ENCODE data around the gene MAP6. TPM values are rescaled to one million over a fixed set of nuclear protein-coding genes. Genes with fewer than 3 reads are reported as not detected.

The MAP6 gene
- polyA plus RNA-seq, 1 donor (not counting 4 experiments of a cell fraction or from before 2014, with no cell fraction given): 1.7 TPM

GRCh38 chr11:75539459-75540334 is 129.1 kb downstream of the MAP6 start:
- Histone ChIP-seq H3K79me2 (ENCODE audit: control insufficient read depth, insufficient read depth, low read length) (no peaks in the 10 kb centered on the region), H3K9ac (ENCODE audit: control insufficient read depth, extremely low read depth, insufficient read depth, low read length) (no peak overlapping the region), H3K9me1 (ENCODE audit: control insufficient read depth, extremely low read depth, insufficient read depth, low read length) (no peaks in the 10 kb centered on the region), H2AFZ (ENCODE audit: control insufficient read depth, low read length) (no peak overlapping the region), H3K4me2 (ENCODE audit: control insufficient read depth, extremely low read depth, insufficient read depth, low read depth, low read length) (no peak overlapping the region), H3K4me3 (ENCODE audit: control insufficient read depth in 2 of 3, extremely low read depth in 1 of 3, insufficient read depth in 2 of 3, low read depth in 1 of 3, low read length in 3 of 3) (no peak overlapping the region), H3K27ac (ENCODE audit: control insufficient read depth, insufficient read depth, low read length) (no peak overlapping the region), H3K4me1 (ENCODE audit: control insufficient read depth, extremely low read depth, insufficient read depth, low read length) (no peaks in the 10 kb centered on the region), H3K36me3 (ENCODE audit: control insufficient read depth in 2 of 2, extremely low read depth in 1 of 2, insufficient read depth in 2 of 2, low read length in 2 of 2) (no peaks in the 10 kb centered on the region), H4K20me1 (ENCODE audit: control insufficient read depth, extremely low read depth, insufficient read depth, low read length) (no peaks in the 10 kb centered on the region), H3K27me3 (ENCODE audit: control insufficient read depth, extremely low read depth, insufficient read depth, low read length) (no peaks in the 10 kb centered on the region), H3K9me3 (ENCODE audit: control insufficient read depth, low read depth, low read length) (no peaks in the 10 kb centered on the region)
- dilution Hi-C loops (cut with MboI; ENCODE audit: extremely low pct_ligation_motif_present, low sequenced_read_pairs): no loop called here
- no peak for TF ChIP-seq EZH2 (IDR thresholded peaks at IDR 0.05; ENCODE audit: low read length)
- no peak for TF ChIP-seq CTCF (optimal IDR thresholded peaks at IDR 0.05 in 1 of 3, IDR thresholded peaks at IDR 0.05 in 1 of 3, conservative IDR thresholded peaks at IDR 0.05 in 1 of 3; ENCODE audit: extremely low read depth in 1 of 3, insufficient read depth in 2 of 3, low read length in 3 of 3)
- DNase-seq (ENCODE audit: low read depth, low spot score) (no peak), FAIRE-seq (no peak)

GRCh38 chr11:75538150-75538942 is 130.5 kb downstream of the MAP6 start:
- no peaks in the 10 kb centered on the region for H3K27me3 ChIP-seq (ENCODE audit: control insufficient read depth, extremely low read depth, insufficient read depth, low read length)
- DNase-seq (ENCODE audit: low read depth, low spot score): no peak
- no peak overlapping the region for H3K4me3 ChIP-seq (ENCODE audit: control insufficient read depth in 2 of 3, extremely low read depth in 1 of 3, insufficient read depth in 2 of 3, low read depth in 1 of 3, low read length in 3 of 3)
- H3K36me3 ChIP-seq (ENCODE audit: control insufficient read depth in 2 of 2, extremely low read depth in 1 of 2, insufficient read depth in 2 of 2, low read length in 2 of 2): no peaks in the 10 kb centered on the region
- H3K27ac ChIP-seq (ENCODE audit: control insufficient read depth, insufficient read depth, low read length): no peak overlapping the region
- H3K4me2 ChIP-seq (ENCODE audit: control insufficient read depth, extremely low read depth, insufficient read depth, low read depth, low read length): no peak overlapping the region
- H3K9me3 ChIP-seq (ENCODE audit: control insufficient read depth, low read depth, low read length): no peaks in the 10 kb centered on the region
- H3K79me2 ChIP-seq (ENCODE audit: control insufficient read depth, insufficient read depth, low read length): no peaks in the 10 kb centered on the region
- H2AFZ ChIP-seq (ENCODE audit: control insufficient read depth, low read length): no peak overlapping the region
- no peak for FAIRE-seq
- TF ChIP-seq CTCF (optimal IDR thresholded peaks at IDR 0.05 in 1 of 3, IDR thresholded peaks at IDR 0.05 in 1 of 3, conservative IDR thresholded peaks at IDR 0.05 in 1 of 3; ENCODE audit: extremely low read depth in 1 of 3, insufficient read depth in 2 of 3, low read length in 3 of 3): no peak
- TF ChIP-seq EZH2 (IDR thresholded peaks at IDR 0.05; ENCODE audit: low read length): no peak
- H3K4me1 ChIP-seq (ENCODE audit: control insufficient read depth, extremely low read depth, insufficient read depth, low read length): peaks cover 6% of the 10 kb centered on the region
- no peak overlapping the region for H3K9ac ChIP-seq (ENCODE audit: control insufficient read depth, extremely low read depth, insufficient read depth, low read length)
- H3K9me1 ChIP-seq (ENCODE audit: control insufficient read depth, extremely low read depth, insufficient read depth, low read length): no peaks in the 10 kb centered on the region
- dilution Hi-C loops (cut with MboI; ENCODE audit: extremely low pct_ligation_motif_present, low sequenced_read_pairs): no loop called here
- no peaks in the 10 kb centered on the region for H4K20me1 ChIP-seq (ENCODE audit: control insufficient read depth, extremely low read depth, insufficient read depth, low read length)

Data from keratinocyte (primary cell).